GM12892 (cell line): ENCODE results near the gene DOK7.

Source experiments
- POLR2A ChIP-seq: IDR thresholded peaks from 2 replicates; pipeline ENCODE4 v1.6.1; 2011; ENCODE audit warnings: low read depth, low read length, control low read depth
- POLR2AphosphoS5 ChIP-seq: IDR thresholded peaks from 2 replicates; pipeline ENCODE4 v1.6.1; 2011; ENCODE audit warnings: low read depth, low read length, control low read depth
- TAF1 ChIP-seq: IDR thresholded peaks from 2 replicates; pipeline ENCODE4 v1.6.1; 2011; ENCODE audit warnings: low read depth, mild to moderate bottlenecking, control low read depth, low read length, borderline replicate concordance

DNA sequence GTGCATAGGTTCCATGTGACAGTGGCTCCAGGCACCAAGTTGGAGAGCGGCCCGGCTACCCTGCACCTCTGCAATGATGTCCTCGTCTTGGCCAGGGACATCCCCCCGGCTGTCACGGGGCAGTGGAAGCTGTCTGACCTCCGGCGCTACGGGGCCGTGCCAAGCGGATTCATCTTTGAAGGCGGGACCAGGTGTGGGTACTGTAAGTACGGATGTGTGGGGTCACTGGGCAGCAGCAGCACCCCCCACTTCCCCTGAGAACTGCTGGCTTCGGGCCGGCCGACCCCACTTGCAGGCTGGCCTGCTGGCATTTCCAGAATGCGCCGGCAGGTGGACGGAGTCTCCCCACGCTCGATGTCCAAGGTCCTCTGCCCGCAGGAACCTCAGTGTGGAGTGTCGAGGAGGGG lies 13.2 kb downstream of the DOK7 start:
- TF ChIP-seq TAF1: no peak
- TF ChIP-seq POLR2A: no peak
- no peak for TF ChIP-seq POLR2AphosphoS5
